Measurements from ENCODE around the gene SEPTIN14. TPM values are rescaled to one million over a fixed set of nuclear protein-coding genes. Genes with fewer than 3 reads are reported as not detected.
"Not testable (repeated sequence)": the region's sequence is repeated elsewhere in the genome, so short reads cannot be mapped to it uniquely, and the experiment has no call there.

Gene SEPTIN14
- total and polyA plus RNA-seq, 9 donors: not detected

GRCh38 chr7:55792048-55792447 is 70.5 kb downstream of the SEPTIN14 start:
- no peak for DNase-seq
- Histone ChIP-seq H3K9me3 (no peaks in the 10 kb centered on the region), H3K27me3 (no peaks in the 10 kb centered on the region), H3K4me1 (ENCODE audit: insufficient read depth) (no peaks in the 10 kb centered on the region), H3K27ac (no peak overlapping the region), H3K36me3 (no peaks in the 10 kb centered on the region), H3K4me3 (no peak overlapping the region)
- intact Hi-C loops (cut with DNase I): no loop called here
- no peak for TF ChIP-seq POLR2A (IDR thresholded peaks at IDR 0.05)
- no peak for TF ChIP-seq EP300 (IDR thresholded peaks at IDR 0.05)
- no peak for TF ChIP-seq CTCF (IDR thresholded peaks at IDR 0.05)
- WGBS, 3 donors: 91 to 93% (median 93%) methylated on average over 5 of the region's 5 CpGs

- H3K27ac ChIP-seq: no peak overlapping the region
- no peak for DNase-seq
- no peaks in the 10 kb centered on the region for H3K9me3 ChIP-seq
- no peak overlapping the region for H3K4me3 ChIP-seq
- 87 to 95% (median 93%) methylated on average over 6 of the region's 6 CpGs for WGBS, 3 donors
- no peaks in the 10 kb centered on the region for H3K36me3 ChIP-seq
- intact Hi-C loops (cut with DNase I): no loop called here
- H3K4me1 ChIP-seq (ENCODE audit: insufficient read depth): no peaks in the 10 kb centered on the region
- no peak for TF ChIP-seq EP300 (IDR thresholded peaks at IDR 0.05)
- no peak for TF ChIP-seq POLR2A (IDR thresholded peaks at IDR 0.05)
- no peak for TF ChIP-seq CTCF (IDR thresholded peaks at IDR 0.05)
- no peaks in the 10 kb centered on the region for H3K27me3 ChIP-seq
These were observed 74.8 kb downstream of the SEPTIN14 start for GRCh38 chr7:55787796-55788195.

- H3K36me3 ChIP-seq: no peaks in the 10 kb centered on the region
- 84 to 88% (median 85%) methylated on average over 7 of the region's 7 CpGs for WGBS, 3 donors
- no peak for TF ChIP-seq EP300 (IDR thresholded peaks at IDR 0.05)
- TF ChIP-seq POLR2A (IDR thresholded peaks at IDR 0.05): no peak
- no peak for TF ChIP-seq CTCF (IDR thresholded peaks at IDR 0.05)
- intact Hi-C loops (cut with DNase I): no loop called here
- H3K27ac ChIP-seq: no peak overlapping the region
- no peak overlapping the region for H3K4me3 ChIP-seq
- no peaks in the 10 kb centered on the region for H3K27me3 ChIP-seq
- no peaks in the 10 kb centered on the region for H3K4me1 ChIP-seq (ENCODE audit: insufficient read depth)
- no peak for DNase-seq
- no peaks in the 10 kb centered on the region for H3K9me3 ChIP-seq
These were observed 75.7 kb downstream of the SEPTIN14 start for GRCh38 chr7:55786901-55787300.

DNA sequence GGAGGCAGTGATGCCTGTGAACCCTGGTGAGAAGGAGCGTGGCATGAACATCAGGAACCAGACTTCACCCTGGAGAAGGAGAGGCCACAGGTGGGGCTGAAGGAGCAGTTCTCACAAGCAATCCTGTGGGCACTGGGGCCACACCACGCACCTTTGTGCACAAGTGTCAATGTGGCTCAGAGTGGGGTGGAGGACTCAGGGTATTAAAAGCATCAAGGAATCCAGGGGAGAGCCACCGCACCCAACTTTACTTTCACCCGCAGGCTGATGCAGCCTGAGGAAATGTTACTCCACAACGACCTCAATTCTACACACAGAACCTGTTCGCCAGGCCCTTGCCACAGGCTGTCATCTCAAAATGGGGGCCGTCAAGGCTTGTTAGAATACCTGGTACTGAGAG is 77.1 kb downstream of the SEPTIN14 start:
- WGBS, 3 donors: 87 to 92% (median 92%) methylated on average over 7 of the region's 7 CpGs
- H3K9me3 ChIP-seq; intact Hi-C loops (cut with DNase I); H3K4me1 ChIP-seq (ENCODE audit: insufficient read depth); H3K36me3 ChIP-seq; H3K27ac ChIP-seq; H3K27me3 ChIP-seq; H3K4me3 ChIP-seq; DNase-seq: not testable (repeated sequence)

GRCh38 chr7:55784151-55784550 is 78.4 kb downstream of the SEPTIN14 start:
- Histone ChIP-seq H3K9me3 (no peaks in the 10 kb centered on the region), H3K36me3 (no peaks in the 10 kb centered on the region), H3K27me3 (no peaks in the 10 kb centered on the region), H3K4me3 (no peak overlapping the region), H3K27ac (no peak overlapping the region), H3K4me1 (ENCODE audit: insufficient read depth) (no peaks in the 10 kb centered on the region)
- intact Hi-C loops (cut with DNase I): no loop called here
- TF ChIP-seq POLR2A (IDR thresholded peaks at IDR 0.05) (no peak), EP300 (IDR thresholded peaks at IDR 0.05) (no peak), CTCF (IDR thresholded peaks at IDR 0.05) (no peak)
- no peak for DNase-seq
- 79 to 88% (median 80%) methylated on average over 4 of the region's 4 CpGs for WGBS, 3 donors
